ENCODE measurements around the gene GABRA5. TPM values are rescaled to one million over a fixed set of nuclear protein-coding genes. Genes with fewer than 3 reads are reported as not detected.
A peak's percentile ranks its signal among the peaks of the same experiment; 100 is the strongest.

The GABRA5 gene
- total RNA-seq, 1 experiment from 2014 or later, result 23.3 TPM

- H3K36me3 Mint-ChIP-seq, result no peaks in the 10 kb centered on the region
- ATAC-seq (peak; percentile 55), DNase-seq (ENCODE audit: low spot score) (peak; percentile 40)
- H3K27me3 Mint-ChIP-seq (ENCODE audit: low read depth), result peaks cover 44% of the 10 kb centered on the region
- peaks cover 7% of the 10 kb centered on the region for H3K4me1 Mint-ChIP-seq
- POLR2A ChIA-PET, result no interaction called here
- H3K9me3 Mint-ChIP-seq, result no peaks in the 10 kb centered on the region
- H3K4me3 Mint-ChIP-seq, result peak overlapping the region; percentile 18; the same call in 1 of the 2 replicates
- no peak overlapping the region for H3K27ac Mint-ChIP-seq
- CTCF ChIA-PET, result interaction anchor here (0.6 to 5.4 kb wide), 34 partner anchors 10 to 1040 kb away, joined by 3 to 78 read pairs (median 3); no protein-coding TSS in a partner anchor
- TF ChIP-seq CTCF (IDR thresholded peaks at IDR 0.05) (peak; percentile 51), FOXP4 (CRISPR knock-in tag; IDR thresholded peaks at IDR 0.05) (no peak), FOXJ3 (CRISPR knock-in tag; IDR thresholded peaks at IDR 0.05; ENCODE audit: borderline replicate concordance) (no peak), TCF7 (CRISPR knock-in tag; IDR thresholded peaks at IDR 0.05; ENCODE audit: low read depth) (no peak), TEAD1 (CRISPR knock-in tag; IDR thresholded peaks at IDR 0.05) (no peak)
Observed at GRCh38 chr15:26974120-26974780, 107.4 kb downstream of the GABRA5 start.

GRCh38 chr15:26981492-26981891, 114.6 kb downstream of the GABRA5 start:
- 0 out of 2 replicates have a peak, but pooled peaks cover 4% of the 10 kb centered on the region for H3K27me3 Mint-ChIP-seq (ENCODE audit: low read depth)
- ATAC-seq (no peak), DNase-seq (ENCODE audit: low spot score) (no peak)
- H3K4me1 Mint-ChIP-seq, result peaks cover 2% of the 10 kb centered on the region; the same call in 1 of the 2 replicates
- CTCF ChIA-PET, result interaction anchor here (0.7 kb wide), 1 partner anchor 13 kb away, joined by 3 read pairs; no protein-coding TSS in a partner anchor
- POLR2A ChIA-PET, result no interaction called here
- no peak overlapping the region for H3K27ac Mint-ChIP-seq
- TF ChIP-seq HMGA2 (CRISPR knock-in tag; IDR thresholded peaks at IDR 0.05), result no peak
- no peak for TF ChIP-seq GTF2I (CRISPR knock-in tag; conservative IDR thresholded peaks at IDR 0.05)
- TF ChIP-seq NFE2L1 (CRISPR knock-in tag; IDR thresholded peaks at IDR 0.05), result no peak
- H3K36me3 Mint-ChIP-seq, result no peaks in the 10 kb centered on the region
- no peak overlapping the region for H3K4me3 Mint-ChIP-seq
- peaks cover 5% of the 10 kb centered on the region for H3K9me3 Mint-ChIP-seq

GRCh38 chr15:26983822-26984221, 117.0 kb downstream of the GABRA5 start:
- no peak overlapping the region for H3K27ac Mint-ChIP-seq
- H3K4me3 Mint-ChIP-seq, result no peak overlapping the region
- no peaks in the 10 kb centered on the region for H3K36me3 Mint-ChIP-seq
- DNase-seq (ENCODE audit: low spot score) (peak; percentile 65), ATAC-seq (peak; percentile 38; the same call in 1 of the 2 replicates)
- ChIA-PET CTCF (interaction anchor here (0.6 to 5.4 kb wide), 13 partner anchors 10 to 363 kb away, joined by 3 to 78 read pairs (median 4); partner anchors contain the start of gene GABRG3), POLR2A (no interaction called here)
- TF ChIP-seq ZNF121 (CRISPR knock-in tag; IDR thresholded peaks at IDR 0.05), result peak; percentile 40; the same call in 1 of the 2 replicates
- peak; percentile 74 for TF ChIP-seq CTCF (IDR thresholded peaks at IDR 0.05)
- no peak for TF ChIP-seq ATF1 (CRISPR knock-in tag; IDR thresholded peaks at IDR 0.05)
- 0 out of 2 replicates have a peak, but pooled peaks cover 4% of the 10 kb centered on the region for H3K27me3 Mint-ChIP-seq (ENCODE audit: low read depth)
- peaks cover 14% of the 10 kb centered on the region for H3K9me3 Mint-ChIP-seq
- H3K4me1 Mint-ChIP-seq, result peaks cover 6% of the 10 kb centered on the region

GRCh38 chr15:26985050-26985449, 118.2 kb downstream of the GABRA5 start:
- Mint-ChIP-seq H3K27me3 (ENCODE audit: low read depth) (0 out of 2 replicates have a peak, but pooled peaks cover 3% of the 10 kb centered on the region), H3K4me1 (peaks cover 6% of the 10 kb centered on the region), H3K36me3 (no peaks in the 10 kb centered on the region), H3K27ac (no peak overlapping the region), H3K4me3 (no peak overlapping the region), H3K9me3 (peaks cover 16% of the 10 kb centered on the region)
- POLR2A ChIA-PET, result no interaction called here
- DNase-seq (ENCODE audit: low spot score) (no peak), ATAC-seq (no peak)
- CTCF ChIA-PET, result interaction anchor here (5.4 kb wide), 1 partner anchor 13 kb away, joined by 78 read pairs; the partner anchor contains the start of gene GABRG3
- TF ChIP-seq ZNF512 (CRISPR knock-in tag; IDR thresholded peaks at IDR 0.05; ENCODE audit: borderline replicate concordance) (no peak), SMAD4 (CRISPR knock-in tag; IDR thresholded peaks at IDR 0.05) (no peak), KAT7 (CRISPR knock-in tag; IDR thresholded peaks at IDR 0.05; ENCODE audit: borderline replicate concordance) (no peak), ZNF423 (CRISPR knock-in tag; IDR thresholded peaks at IDR 0.05) (no peak), ZNF425 (CRISPR knock-in tag; conservative IDR thresholded peaks at IDR 0.05) (no peak), TEAD4 (CRISPR knock-in tag; IDR thresholded peaks at IDR 0.05) (no peak)

Measured in WTC11 (cell line).